Mucosa of stomach (tissue), 1 donor: ENCODE measurements around the gene CALN1.

Experiments used
- H3K27me3 ChIP-seq: one replicate; pipeline ENCODE4 v1.7.0; 2013; ENCODE audit warnings: mild to moderate bottlenecking, low read length; ENCODE audit not compliant: control insufficient read depth, insufficient read depth
- H3K36me3 ChIP-seq: one replicate; pipeline ENCODE4 v1.7.0; 2013; ENCODE audit warnings: low read length; ENCODE audit not compliant: control insufficient read depth, insufficient read depth
- H3K4me1 ChIP-seq: one replicate; pipeline ENCODE4 v1.7.0; 2013; ENCODE audit warnings: mild to moderate bottlenecking, low read length; ENCODE audit not compliant: control insufficient read depth, insufficient read depth
- H3K4me3 ChIP-seq: one replicate; pipeline ENCODE4 v1.7.0; 2013; ENCODE audit warnings: low read length
- H3K9ac ChIP-seq: one replicate; pipeline ENCODE4 v1.7.0; 2013; ENCODE audit warnings: mild to moderate bottlenecking, low read length, moderate library complexity
- H3K9me3 ChIP-seq: one replicate; pipeline ENCODE4 v1.7.0; 2013; ENCODE audit warnings: mild to moderate bottlenecking, low read length, moderate library complexity; ENCODE audit not compliant: control insufficient read depth
- donor health status: Pancreatic carcinoma.

CALN1 gene

DNA sequence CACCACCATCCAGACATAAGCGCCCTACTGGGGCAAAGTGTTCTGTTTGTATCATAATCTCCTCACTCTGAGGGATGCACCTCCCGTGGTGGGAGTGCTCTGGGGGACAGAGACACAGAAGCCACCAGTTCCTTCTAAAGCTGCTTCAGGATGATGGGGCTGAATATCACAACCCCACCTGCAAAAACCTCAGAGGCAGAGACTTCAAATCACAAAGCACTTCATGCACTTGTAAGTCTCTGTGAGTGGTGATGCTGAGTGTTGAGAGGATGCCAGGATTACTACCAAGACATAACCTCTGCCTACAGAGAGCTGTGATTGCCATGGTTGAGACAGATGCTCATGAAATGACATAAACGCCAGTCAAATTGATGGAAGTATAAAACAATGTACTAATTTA is 255.5 kb downstream of the CALN1 start:
- peaks cover 7% of the 10 kb centered on the region for H3K4me1 ChIP-seq
- no peaks in the 10 kb centered on the region for H3K36me3 ChIP-seq
- H3K9me3 ChIP-seq: no peaks in the 10 kb centered on the region
- no peak overlapping the region for H3K4me3 ChIP-seq
- H3K27me3 ChIP-seq: no peaks in the 10 kb centered on the region
- H3K9ac ChIP-seq: no peak overlapping the region

DNA sequence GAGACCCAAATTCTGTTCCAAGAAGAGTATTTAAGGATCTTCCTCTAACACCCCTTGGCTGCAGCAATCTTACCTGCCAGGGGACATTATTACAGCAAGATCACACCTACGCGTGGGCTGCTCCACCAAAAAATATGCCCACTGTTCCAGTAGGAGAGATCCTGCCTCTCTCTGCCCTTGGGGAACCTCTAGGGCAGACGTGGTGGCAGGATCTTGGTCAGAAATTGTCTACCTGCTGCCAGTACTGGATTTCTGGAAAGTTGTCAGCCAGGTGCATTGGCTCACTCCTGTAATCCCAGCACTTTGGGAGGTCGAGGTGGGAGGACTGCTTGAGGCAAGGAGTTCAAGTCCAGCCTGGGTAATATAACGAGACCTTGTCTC is 259.0 kb downstream of the CALN1 start:
- H3K9ac ChIP-seq: no peak overlapping the region
- no peaks in the 10 kb centered on the region for H3K36me3 ChIP-seq
- H3K4me1 ChIP-seq: peaks cover 7% of the 10 kb centered on the region
- no peaks in the 10 kb centered on the region for H3K27me3 ChIP-seq
- H3K9me3 ChIP-seq: no peaks in the 10 kb centered on the region
- no peak overlapping the region for H3K4me3 ChIP-seq

DNA sequence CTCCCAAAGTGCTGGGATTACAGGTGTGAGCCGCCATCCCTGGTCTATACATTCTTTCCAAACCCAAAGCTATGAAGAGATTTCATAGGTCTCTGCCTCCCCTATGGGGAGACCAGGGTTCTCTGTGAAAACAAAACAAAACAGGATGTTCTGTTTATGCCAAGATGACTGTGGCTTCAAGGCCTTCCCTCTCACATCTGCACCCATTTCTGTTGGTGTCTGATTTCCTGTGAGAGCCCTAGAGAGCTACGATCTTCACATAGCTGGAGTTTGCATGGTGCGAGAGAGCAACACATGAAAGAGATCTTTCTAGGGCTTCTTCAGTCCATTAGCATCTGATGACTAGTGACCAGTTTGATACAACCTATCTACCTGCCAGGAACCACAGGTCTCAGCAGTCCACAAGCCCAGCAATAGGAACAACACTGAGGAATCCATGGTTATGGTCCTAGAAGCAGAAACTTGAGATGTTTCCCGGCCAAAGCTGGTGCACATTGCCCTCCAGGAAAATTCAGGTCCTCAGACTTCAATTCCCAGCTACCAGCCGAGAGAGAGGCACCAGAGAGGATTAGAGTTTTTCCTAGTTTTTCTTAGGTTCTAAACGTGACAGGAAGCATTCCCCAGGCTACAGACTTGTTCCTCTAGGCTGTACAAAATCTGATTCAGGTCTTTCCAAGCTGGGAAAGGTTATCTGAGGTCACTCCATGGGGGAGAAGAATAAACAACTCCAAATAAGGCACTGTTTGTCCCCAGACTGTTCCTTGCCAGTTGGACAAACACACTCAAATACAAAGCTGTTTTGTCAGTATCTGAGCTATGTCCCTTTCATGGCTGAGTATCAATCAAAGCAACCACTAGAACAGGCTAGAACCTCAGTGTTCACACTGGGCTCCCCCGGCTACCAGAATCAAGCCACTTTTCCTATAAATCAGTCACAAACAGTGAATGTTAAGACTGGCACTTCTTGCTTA is 259.7 kb downstream of the CALN1 start:
- no peak overlapping the region for H3K4me3 ChIP-seq
- H3K9ac ChIP-seq: no peak overlapping the region
- H3K4me1 ChIP-seq: peaks cover 7% of the 10 kb centered on the region
- H3K27me3 ChIP-seq: no peaks in the 10 kb centered on the region
- H3K9me3 ChIP-seq: no peaks in the 10 kb centered on the region
- no peaks in the 10 kb centered on the region for H3K36me3 ChIP-seq

DNA sequence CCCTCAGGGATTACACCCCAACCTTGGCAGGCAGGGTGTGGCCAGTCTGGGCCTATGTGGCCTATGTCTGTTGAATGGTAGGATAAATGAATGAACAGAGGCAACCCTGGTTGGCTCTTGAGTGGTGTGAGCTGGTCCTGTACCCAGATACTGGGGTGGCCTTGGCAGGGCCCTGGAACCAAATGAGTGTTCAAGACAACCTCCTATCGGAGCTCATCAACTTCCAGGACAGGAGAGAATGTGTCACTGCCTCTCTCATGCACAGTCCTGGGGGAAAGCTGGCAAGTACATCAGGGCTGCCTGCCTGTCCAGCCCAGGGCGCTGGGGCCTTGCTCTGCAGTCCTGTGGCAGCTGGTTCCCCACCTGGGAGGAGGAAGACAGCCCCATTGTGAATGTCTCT is 271.6 kb downstream of the CALN1 start:
- H3K27me3 ChIP-seq: no peaks in the 10 kb centered on the region
- no peaks in the 10 kb centered on the region for H3K36me3 ChIP-seq
- no peak overlapping the region for H3K4me3 ChIP-seq
- no peaks in the 10 kb centered on the region for H3K9me3 ChIP-seq
- no peak overlapping the region for H3K9ac ChIP-seq
- no peaks in the 10 kb centered on the region for H3K4me1 ChIP-seq

DNA sequence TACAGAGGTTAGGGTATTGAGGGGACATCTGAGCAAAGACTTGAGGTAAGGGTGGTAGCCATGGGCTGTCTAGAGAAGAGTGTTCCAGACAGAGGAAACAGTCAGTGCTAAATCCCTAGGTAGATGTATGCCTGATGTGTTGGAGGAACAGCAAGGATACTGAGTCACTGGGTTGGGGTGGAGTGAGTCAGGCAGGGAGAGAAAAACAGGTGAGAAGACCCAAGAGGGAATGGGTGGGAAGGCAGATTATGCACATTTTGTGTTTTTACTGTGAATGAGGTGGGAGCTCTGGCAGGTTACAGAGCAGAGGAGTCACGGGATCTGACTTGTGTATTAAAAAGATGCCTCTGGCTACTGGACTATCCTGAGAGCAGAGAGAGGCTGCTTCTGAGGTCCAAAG is 285.0 kb downstream of the CALN1 start:
- Histone ChIP-seq H3K4me3 (no peak overlapping the region), H3K27me3 (no peaks in the 10 kb centered on the region), H3K9ac (no peak overlapping the region), H3K9me3 (no peaks in the 10 kb centered on the region), H3K4me1 (no peaks in the 10 kb centered on the region), H3K36me3 (no peaks in the 10 kb centered on the region)

DNA sequence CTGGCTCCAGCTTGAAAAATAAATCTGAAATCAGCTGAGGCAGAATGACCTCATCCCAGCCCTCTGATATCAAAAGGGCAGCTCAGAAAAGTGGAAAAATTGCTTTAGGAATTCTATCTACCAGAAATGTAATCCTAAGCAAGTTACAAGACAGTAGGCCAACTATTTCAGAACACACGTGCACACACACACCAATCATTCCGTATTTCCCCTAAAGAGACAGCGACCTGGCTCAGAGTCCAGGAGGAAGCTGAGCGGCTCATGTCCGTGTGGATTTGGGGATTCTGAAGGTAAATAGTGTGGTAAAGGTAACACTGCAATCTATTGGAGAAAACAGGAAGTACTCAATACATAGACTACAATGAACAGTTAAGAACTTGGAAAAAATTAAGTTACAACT is 288.2 kb downstream of the CALN1 start:
- H3K27me3 ChIP-seq: no peaks in the 10 kb centered on the region
- no peak overlapping the region for H3K9ac ChIP-seq
- no peaks in the 10 kb centered on the region for H3K36me3 ChIP-seq
- no peaks in the 10 kb centered on the region for H3K4me1 ChIP-seq
- no peak overlapping the region for H3K4me3 ChIP-seq
- no peaks in the 10 kb centered on the region for H3K9me3 ChIP-seq

DNA sequence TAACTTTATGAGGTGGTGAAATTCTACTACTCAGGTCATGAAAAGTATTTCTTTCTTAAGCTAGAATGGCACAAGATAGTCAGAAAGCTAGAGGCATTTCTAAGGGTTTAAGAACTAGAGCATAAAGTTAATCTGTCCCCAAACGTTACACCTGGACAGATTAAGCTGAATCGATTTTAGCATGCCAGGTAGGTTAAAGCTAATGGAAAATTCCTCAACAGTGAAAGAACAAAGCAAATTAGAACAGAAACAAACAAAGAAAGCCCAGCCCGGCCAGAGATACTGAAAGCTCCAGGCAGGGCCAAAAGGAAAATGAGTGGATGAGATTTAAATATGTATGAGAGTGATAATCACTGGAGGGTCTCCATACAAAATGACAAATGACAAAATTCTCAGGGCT is 293.8 kb downstream of the CALN1 start:
- Histone ChIP-seq H3K9me3 (no peaks in the 10 kb centered on the region), H3K27me3 (no peaks in the 10 kb centered on the region), H3K4me3 (no peak overlapping the region), H3K36me3 (no peaks in the 10 kb centered on the region), H3K9ac (no peak overlapping the region), H3K4me1 (no peaks in the 10 kb centered on the region)

DNA sequence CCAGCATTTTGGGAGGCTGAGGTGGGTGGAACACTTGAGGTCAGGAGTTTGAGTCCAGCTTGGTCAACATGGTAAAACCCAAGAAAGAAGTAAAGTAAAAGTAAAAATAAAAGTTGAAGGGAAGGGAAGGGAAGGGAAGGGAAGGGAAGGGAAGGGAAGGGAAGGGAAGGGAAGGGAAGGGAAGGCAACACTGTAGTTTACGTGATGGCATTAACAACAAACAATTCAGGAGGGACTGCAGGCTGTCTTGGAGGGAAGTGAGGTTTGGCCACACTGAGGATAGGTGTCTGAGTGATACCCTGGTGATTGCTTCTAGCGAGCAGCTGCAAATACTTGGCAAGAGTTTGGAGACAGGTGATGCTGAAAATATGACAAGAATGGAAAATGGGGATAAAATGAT is 298.0 kb downstream of the CALN1 start:
- no peak overlapping the region for H3K4me3 ChIP-seq
- no peaks in the 10 kb centered on the region for H3K9me3 ChIP-seq
- no peaks in the 10 kb centered on the region for H3K27me3 ChIP-seq
- no peak overlapping the region for H3K9ac ChIP-seq
- no peaks in the 10 kb centered on the region for H3K36me3 ChIP-seq
- no peaks in the 10 kb centered on the region for H3K4me1 ChIP-seq

DNA sequence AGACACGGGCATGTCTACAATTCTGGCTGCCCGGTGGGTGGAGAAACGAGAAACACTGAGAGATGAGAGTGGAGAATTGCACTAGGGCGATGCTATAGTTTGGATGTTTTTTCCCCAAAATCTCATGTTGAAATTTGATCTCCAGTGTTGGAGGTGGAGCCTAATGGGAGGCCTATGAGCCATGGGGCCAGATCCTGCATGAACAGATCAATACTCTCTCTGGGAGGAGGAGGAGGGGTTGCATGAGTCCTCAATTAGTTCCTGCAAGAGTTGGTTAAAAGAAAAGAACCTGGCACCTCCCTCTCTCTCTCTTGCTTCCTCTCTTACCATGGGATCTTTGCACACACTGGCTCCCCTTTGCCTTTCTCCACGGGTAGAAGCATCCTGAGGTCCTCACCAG is 299.1 kb downstream of the CALN1 start:
- no peaks in the 10 kb centered on the region for H3K36me3 ChIP-seq
- no peak overlapping the region for H3K4me3 ChIP-seq

DNA sequence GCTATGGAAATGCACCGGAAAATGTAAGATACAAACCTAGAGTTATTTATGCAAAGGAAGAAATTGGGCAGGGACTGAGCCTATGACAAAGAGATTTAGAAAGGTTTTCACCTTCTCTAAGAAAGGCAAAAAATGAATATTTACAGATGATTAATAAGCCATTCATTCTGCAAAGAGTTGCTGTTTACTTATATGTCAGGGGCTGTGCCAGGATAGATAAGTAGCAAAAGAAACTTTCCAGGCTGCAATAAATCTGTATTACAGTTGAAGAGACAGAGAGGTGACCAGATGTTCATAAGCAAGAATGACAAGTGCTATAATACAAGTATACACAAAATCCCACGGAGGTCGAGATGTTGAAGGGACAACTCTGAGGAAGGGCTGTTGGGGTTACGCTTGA is 299.6 kb downstream of the CALN1 start:
- Histone ChIP-seq H3K36me3 (no peaks in the 10 kb centered on the region), H3K9ac (no peak overlapping the region), H3K4me3 (no peak overlapping the region), H3K4me1 (no peaks in the 10 kb centered on the region), H3K27me3 (no peaks in the 10 kb centered on the region), H3K9me3 (no peaks in the 10 kb centered on the region)

More for the DNA sequence above, 299.1 kb downstream of the CALN1 start:
- Histone ChIP-seq H3K4me1 (no peaks in the 10 kb centered on the region), H3K9me3 (no peaks in the 10 kb centered on the region), H3K9ac (no peak overlapping the region), H3K27me3 (no peaks in the 10 kb centered on the region)

DNA sequence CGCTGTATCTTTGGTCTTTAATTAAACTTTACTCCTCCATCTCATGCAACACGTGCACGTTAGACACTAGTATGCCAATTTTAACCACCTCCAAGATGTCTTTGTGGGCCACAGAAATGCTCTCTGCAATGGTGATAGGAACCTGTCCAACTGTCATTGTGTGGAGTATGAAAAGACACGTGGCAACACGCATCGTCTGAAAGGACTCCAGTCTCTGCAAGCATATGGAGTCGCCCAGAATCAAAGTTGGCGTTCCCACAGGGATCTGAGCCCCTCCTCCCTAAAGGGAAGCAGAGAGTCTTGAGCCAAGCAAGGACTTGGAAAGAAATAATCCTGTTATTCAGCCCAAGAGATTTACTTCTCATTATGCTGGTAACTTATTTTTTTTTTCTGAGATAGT is 301.1 kb downstream of the CALN1 start:
- Histone ChIP-seq H3K9ac (no peak overlapping the region), H3K36me3 (no peaks in the 10 kb centered on the region), H3K4me1 (no peaks in the 10 kb centered on the region), H3K9me3 (no peaks in the 10 kb centered on the region), H3K4me3 (no peak overlapping the region), H3K27me3 (no peaks in the 10 kb centered on the region)

DNA sequence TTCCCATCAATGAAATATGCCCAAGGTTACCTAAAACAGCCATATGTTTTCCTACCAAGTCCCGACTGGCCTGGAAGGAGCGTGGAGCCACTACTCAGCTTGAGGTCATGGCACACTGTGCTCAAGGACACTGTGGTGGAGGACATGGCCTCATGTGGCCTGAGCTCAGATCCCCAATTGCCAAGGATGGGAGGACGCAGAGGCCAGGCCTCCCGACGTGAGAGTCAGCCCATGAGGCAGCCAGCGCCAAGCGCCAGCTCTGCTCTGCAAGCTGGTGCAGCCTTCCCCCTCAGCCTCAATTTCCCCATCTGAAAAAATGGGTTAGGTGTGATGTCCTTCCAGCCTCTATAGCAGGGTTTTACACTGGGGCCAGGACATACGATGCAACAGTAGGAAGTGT is 302.6 kb downstream of the CALN1 start:
- no peaks in the 10 kb centered on the region for H3K27me3 ChIP-seq
- no peak overlapping the region for H3K9ac ChIP-seq
- H3K36me3 ChIP-seq: no peaks in the 10 kb centered on the region
- H3K9me3 ChIP-seq: no peaks in the 10 kb centered on the region
- H3K4me3 ChIP-seq: no peak overlapping the region
- H3K4me1 ChIP-seq: no peaks in the 10 kb centered on the region
